Pulmonary artery endothelial cell (primary cell): Measurements from ENCODE around the gene CLDN19. TPM values are rescaled to one million over a fixed set of nuclear protein-coding genes. Genes with fewer than 3 reads are reported as not detected.

Experiments used
- DNase-seq: peaks from one replicate; pipeline ENCODE4 v3.0.0-alpha.2; 2011; ENCODE audit warnings: low read depth, low spot score
- total RNA-seq: library from RNA; depleted of rRNA; stranded (reverse); fragments of >200 nt; gene quantifications from 2 replicates; pipeline ENCODE4 v1.2.3, GENCODE V29; 2014

The CLDN19 gene
- total RNA-seq, 1 donor from 2014 or later = not detected

DNA sequence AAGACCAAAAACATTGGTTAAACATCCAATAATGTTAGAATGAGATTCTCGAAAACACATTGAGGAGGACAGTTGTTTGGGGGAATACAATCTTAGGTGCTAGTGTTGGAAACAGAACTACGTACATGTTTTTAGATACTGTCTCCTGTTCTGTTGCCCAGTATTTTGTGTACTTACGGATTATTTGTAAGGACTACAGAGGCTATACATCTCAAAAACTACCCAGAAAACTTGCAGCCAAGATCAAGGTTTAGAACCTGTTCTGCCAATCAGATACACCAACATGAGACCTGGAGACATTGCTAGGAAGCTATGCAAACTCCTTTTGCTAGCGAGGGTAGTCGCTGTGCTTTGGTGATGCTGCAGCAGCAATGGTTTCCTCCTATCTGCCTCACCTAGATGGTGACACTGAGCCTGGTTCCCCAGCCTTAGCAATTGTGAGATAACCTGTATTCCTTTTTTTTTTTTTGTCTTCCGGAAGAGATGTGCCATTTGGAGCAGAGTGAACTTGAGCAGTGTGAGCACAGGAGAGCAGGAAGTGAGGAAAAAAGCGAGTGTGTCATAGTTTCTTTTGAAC is 36.1 kb downstream of the CLDN19 start:
- DNase-seq = no peak

DNA sequence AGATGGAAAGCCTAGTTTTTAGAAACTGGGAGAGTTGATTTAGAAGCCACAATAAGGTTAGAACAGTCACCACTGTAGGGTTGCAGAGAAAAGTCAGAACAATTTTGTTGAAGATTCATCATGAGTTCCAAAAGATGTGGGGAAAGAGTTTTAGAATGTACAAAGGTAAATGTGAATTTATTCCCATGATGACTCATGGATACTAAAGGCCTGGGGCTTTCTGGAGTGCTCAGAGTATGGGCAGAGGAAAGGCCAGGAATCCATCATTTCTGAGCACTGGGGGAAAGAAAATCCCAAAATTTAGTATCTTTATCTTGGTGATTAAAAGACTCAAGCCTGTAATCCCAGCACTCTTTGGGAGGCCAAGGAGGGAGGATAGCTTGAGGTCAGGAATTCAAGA is 40.0 kb downstream of the CLDN19 start:
- no peak for DNase-seq

DNA sequence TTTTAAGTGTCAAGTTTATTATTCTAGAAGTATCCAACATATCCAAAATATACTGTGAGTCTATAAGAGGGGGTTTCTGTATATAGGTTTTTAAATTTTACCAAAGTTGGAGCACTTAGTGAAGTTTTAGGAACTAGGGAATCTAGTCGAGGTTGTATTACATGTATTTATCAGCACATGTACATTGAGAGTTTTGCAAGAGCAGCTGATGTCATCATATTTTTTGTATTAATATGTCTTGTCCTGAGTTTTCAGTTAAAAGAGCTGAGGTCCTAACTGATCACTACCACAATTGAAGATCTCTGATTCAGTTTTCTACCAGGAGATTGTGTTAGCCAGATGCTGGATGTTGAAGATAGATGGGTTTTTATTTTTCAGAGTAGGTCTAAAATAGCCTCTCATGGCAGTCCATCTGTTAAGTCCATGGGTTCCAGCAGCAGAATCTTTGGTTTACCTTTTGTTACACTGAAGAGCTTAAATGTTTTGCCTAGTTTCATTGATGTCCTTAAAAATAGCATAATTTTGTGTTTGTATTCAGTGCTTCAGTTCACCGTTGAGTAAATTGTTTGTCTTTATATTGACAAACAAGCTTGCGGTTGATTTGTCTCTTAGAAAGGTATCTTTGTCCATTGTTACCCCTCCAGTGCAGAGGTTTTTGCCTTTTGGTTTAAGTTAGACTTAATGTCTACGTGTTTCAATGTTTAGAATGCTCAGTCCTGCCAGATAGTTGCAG is 41.8 kb downstream of the CLDN19 start:
- no peak for DNase-seq

DNA sequence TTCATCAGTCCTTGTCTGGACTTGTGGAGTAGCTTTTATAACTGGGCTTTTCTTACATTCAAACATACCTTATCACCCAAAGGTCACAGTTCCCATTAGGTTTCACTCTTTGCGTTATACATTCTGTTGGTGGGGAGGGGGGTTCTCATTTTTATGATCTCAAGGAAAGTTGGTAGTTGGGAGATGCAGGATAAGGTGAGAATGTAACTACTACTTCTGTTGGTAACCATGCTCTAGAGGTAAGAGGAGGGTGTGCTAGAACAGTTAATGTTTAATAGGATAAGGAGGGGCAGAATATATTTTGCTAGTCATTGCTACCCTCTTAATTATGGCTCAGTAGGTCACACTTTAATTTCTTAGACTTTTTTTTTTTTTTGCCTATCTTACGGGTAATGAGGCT is 47.1 kb downstream of the CLDN19 start:
- no peak for DNase-seq

DNA sequence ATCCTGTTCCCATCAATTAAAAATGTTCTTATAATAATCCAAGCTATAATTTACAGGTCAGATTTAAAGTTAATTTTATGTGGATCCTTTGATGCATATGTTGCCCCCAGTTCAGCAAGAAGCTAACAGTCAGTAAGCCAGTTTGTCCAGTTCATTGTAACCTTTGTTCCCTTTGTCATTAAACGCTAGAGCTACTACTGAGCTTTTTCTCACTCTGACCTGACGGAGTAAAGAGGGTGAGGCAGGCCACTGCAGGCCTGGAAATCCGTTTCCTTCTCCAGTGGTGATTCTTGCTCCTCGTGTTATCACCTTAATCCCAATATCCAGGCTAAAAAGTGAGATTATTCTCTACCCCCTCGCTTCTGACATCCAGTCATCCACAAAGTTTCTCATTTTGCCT is 47.6 kb downstream of the CLDN19 start:
- no peak for DNase-seq

DNA sequence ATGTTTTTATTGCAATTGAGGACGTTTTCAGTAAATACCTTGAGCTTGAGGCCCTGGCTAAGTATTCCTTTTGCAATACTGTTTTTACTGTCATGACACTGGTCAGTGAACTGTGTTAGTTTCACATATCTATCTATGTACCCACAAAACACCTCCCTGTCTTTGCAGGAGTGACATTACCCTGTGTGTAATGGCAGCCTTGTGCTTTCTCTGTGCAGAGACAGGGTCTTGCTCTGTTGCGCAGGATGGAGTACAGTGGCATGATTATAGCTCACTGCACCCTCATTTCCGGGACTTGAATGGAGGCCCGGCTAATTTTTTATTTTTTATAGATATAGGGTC is 48.9 kb downstream of the CLDN19 start:
- DNase-seq = no peak

DNA sequence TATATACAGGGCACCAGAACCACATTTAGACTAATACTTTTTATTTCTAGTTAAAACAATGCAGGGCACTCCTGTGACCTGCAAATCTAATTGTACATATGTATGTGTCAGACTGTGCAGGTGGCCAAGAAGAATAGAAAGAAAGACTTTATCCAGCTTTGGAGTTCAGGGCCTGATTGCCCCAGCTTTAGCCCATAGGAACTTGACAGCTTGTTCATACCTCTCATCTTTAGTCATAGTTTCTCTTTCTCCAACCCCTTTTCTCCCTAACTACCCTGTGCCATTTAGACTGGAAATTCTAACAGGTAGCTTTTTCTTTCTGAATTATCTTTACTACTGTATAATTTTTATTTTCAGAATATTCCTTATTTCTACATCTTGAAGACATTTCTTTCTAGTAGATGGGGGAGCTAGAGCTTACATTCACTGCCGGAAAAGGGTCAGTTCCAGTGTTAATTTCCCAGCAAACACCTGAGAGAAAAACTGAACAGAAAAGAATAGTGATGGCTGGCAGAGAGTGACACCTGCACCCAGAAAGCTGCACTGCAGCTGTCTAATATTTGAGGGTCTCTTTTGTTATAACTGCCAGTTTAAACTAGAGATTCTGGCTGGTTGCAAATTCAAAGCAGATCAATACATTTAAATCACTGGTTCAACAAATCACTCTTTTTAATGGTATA is 49.4 kb downstream of the CLDN19 start:
- no peak for DNase-seq

DNA sequence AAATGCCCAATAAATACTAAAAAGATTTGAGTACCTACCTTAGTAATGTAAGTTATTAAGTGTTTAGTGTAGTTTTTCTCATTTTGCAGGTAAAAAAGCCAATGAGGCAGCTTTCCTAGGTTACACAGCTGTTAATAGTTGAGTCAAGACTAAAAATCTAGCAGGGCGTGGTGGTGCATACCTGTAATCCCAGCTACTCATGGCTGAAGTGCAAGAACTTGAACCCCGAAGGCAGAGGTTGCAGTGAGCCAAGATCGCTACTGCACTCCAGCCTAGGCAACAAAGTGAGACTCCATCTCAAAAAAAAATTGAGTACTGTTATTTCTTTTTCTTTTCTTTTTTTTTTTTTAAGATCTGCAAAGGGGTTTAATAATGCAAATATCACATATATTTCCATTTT is 50.1 kb downstream of the CLDN19 start:
- DNase-seq = no peak

DNA sequence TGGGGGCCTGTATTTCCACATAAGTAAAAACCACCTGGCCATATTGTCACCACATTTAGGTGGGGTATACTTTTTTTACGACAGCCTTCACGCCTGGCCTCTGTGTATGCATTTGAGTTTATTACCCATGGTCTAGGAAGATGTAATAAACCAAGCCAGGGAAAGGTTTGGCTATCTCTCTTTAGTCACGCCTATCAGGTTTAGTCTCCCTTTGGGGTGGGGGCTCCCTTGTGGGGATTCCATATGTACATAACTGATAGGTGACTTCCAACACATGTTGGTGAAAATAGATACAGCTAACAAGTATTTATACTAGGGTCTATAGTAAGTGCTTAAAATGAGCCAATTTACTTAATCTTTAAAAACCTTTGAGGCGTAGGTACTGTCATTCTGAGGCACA is 53.6 kb downstream of the CLDN19 start:
- DNase-seq = no peak

DNA sequence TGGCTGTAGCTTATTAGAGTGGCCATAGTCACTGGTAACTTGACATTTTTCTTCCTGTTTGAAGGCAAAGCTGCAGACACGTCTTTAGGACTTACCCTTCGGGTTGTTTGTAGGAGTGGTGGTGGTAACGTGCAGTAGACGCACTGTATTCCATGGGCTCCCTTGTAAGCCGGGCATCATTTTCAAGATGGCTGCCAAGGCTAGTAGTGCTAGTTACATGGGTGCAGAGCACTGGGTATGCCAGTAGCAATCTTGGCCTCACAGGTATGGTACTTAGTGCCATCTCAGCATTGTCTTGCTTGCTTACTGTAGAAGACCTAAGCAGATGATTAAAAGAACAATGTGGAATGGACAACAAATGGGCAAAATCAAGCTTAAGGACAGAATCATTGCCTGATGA is 55.9 kb downstream of the CLDN19 start:
- DNase-seq = no peak

Other genes with a start within 250 kb of the CLDN19 start
- gene PPIH, start 81.8 kb downstream of the CLDN19 start, total RNA-seq = 33.7 and 39.2 TPM in 2 replicates
- gene YBX1, start 57.8 kb downstream of the CLDN19 start, total RNA-seq = 971 and 997 TPM in 2 replicates
- 98.8 and 114 TPM in 2 replicates for gene P3H1, start 26.8 kb upstream of the CLDN19 start, total RNA-seq
- 2.6 and 4.9 TPM in 2 replicates for gene C1orf50, start 27.0 kb upstream of the CLDN19 start, total RNA-seq
- not detected in 2 replicates for gene TMEM269, start 44.8 kb upstream of the CLDN19 start, total RNA-seq
- gene ERMAP, start 76.9 kb upstream of the CLDN19 start, total RNA-seq = 5.4 and 6.1 TPM in 2 replicates
- gene SVBP, start 77.2 kb upstream of the CLDN19 start, total RNA-seq = 11.3 and 14.0 TPM in 2 replicates
- 6.4 and 10.1 TPM in 2 replicates for gene ZNF691, start 106.4 kb upstream of the CLDN19 start, total RNA-seq
- gene SLC2A1, start 218.6 kb upstream of the CLDN19 start, total RNA-seq = 26.7 and 45.4 TPM in 2 replicates